Left renal pelvis (tissue), 4 donors: ENCODE measurements around the gene PTGR2. TPM values are rescaled to one million over a fixed set of nuclear protein-coding genes. Genes with fewer than 3 reads are reported as not detected.
"Not testable (repeated sequence)": the region's sequence is repeated elsewhere in the genome, so short reads cannot be mapped to it uniquely, and the experiment has no call there.

Experiments used
- DNase-seq, 4 donors: peaks; one replicate each; pipeline ENCODE4 v3.0.0-alpha.2; 2013; ENCODE audit warnings: low read depth in 4 of 4, low spot score in 3 of 4
- polyA plus RNA-seq, 4 donors: library from polyadenylated mRNA; unstranded; fragments of 120-200 nt; gene quantifications; one replicate each; pipeline ENCODE4 v1.2.1, GENCODE V29; 2013; ENCODE audit not compliant: insufficient read length in 4 of 4

Gene PTGR2
- polyA plus RNA-seq = 10 to 100 TPM in 3 of 4 donors, 1 to 10 TPM in 1; 8.4 to 37.3 (median 26.6) TPM

DNA sequence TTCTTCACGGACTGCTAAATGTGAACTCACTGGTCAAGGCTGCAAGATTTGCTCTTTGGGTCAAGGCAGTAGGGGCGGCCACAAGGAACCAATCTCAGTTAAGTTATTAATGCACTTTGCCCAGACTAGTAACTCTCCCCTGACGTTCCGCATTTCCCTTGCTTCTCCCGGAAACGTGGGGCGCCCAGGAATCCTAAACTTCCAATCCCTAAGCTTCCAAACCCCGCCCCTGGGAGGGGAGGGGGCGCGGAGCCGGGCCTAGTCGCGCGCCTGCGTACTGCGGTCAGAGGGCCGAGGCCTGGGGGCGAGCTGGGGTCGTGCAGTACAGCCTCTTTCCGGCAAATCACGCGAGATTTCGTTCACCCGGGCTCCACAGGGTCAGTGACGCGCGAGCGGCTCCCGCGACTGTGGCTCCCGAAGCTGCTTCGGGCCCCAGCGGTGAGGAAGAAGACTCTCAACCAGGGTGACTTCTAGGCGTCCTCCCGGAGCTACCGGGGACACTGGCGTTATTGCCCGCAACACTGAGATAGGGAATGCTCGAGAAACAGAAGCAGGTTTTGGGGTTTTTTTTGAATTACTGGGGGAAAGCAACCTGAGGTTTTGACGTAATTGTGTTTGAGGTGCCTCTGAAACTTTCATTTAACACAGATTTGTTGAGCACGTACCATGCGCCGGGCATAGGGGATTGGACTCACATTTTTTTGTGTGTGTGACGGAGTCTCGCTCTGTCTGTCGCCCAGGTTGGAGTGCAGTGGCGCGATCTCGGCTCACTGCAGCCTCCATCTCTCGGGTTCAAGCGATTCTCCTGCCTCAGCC is at the start of gene PTGR2:
TSS of gene PTGR2 (plus strand) at position 265 of the 816 bp plus-strand sequence. CDS start 7,032 bp downstream, outside the sequence.
- peak; percentile 90 to 94 (median 92) for DNase-seq

DNA sequence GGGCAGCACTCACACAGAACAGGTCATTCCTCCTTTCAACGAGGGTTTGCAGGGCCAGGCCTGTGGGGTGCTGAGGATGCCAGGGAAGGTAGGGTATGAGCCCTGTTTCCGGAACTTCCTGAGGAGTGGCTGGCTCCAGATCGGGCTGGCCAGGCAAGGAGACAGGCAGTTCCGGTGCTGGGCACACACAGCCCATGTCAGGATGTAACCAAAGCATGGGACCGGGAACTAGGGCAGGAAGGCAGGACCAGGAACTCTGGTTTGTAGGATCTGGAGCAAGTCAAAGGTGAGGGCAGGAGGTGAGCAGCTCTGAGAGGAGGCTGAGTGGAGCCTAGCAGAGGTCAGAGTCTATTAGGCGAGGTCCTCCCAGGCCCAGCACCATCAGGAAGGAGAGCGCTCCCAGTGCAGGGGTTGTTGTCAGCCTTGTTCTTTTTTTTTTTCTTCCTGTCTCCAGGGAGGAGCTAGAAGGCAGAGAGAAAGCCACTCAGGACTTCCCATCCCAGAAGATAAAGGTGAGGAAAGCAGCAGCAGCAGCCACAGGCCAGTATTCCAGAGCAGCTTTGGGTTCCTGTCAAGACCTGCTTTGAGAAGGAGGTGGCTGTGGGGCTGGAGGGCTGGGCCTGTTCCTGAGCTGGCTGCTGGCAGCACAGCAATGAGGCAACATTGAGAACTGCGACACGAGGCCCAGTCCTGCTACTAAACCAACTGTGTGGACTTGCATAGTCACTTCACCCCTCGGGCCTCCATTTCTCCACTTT is 49.0 kb upstream of the PTGR2 start:
- DNase-seq = no peak

DNA sequence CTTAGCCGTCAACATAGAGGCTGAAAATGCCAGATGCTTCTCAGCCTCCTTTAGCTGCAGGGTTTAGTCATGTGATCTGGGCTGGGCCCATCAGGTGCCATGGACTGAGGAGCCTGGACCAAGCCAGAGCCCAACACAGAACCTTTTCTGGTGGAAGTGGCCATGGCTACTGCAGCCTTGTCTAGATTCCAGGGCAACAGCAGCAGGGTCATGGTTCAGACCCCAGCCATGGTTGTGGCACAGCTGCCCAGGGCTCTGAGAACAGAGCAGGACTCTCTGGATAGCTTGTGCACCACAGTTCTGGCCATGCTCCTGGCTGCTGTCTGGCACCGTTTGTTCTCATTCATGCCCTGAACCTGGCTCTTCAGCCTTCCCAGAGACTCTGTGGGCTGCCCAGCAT is 47.0 kb upstream of the PTGR2 start:
- DNase-seq = no peak

DNA sequence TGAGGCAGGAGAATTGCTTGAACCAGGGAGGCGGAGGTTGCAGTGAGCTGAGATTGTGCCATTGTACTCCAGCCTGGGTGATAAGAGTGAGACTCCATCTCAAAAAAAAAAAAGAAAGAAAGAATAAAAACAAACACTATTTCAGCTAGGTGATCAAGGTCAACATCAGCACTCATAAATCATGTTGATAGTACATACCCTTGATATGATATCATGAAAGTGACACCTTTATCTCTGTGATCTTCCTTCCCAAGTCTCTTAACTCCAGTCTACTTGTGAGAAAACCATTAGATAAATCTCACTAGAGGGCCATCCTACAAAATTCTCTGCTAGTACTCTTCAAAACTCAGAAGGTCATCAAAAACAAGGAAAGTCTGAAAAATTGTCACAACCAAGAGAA is 44.2 kb upstream of the PTGR2 start:
- DNase-seq = no peak

DNA sequence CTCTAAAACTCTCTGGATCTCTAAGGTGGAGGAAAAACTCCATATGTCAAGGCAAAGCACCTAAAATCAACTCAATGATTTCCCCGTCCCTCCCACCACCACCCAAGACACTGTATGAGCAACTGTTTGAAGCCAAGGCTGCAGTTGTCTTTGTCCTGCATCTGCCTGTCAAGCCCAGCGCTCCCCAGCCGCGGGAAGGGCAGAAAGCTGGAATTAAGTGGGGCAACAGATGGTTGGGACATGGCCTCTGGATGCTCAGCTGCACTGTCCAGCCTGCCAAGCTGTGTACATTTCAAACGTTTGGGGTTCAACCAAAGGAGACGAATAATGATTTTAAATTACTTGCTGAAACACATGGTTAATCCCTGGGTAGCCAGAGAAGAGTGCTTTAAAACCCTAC is 42.2 kb upstream of the PTGR2 start:
- no peak for DNase-seq

DNA sequence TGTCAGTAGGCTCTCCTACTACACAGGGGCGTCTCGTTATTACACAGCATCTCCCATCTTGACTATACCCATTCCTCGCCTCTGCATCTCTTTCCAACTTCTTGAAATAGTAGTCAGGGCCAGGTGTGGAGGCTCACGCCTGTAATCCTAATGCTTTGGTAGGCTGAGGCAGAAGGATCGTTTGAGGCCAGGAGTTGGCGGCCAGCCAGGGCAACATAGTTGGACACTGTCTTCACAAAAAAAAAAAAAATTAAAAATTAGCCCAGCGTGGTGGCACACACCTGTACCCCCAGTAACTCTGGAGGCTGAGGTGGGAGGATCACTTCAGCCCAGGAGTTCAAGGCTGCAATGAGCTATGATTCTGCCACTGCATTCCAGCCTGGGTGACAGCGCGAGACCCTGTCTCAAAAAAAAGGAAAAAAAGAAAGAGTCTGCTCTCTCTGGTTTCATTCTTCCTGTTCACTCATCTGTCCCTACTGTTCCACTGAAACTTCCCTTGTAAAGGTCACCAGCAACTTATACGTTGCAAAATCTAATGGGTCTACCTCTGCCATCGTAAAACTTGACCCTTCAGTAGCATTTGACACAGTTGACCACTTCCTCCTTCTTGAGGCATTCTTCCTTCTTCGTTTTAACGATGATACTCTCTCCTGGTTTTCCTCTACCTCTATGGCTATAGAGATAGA is 41.0 kb upstream of the PTGR2 start:
- no peak for DNase-seq

DNA sequence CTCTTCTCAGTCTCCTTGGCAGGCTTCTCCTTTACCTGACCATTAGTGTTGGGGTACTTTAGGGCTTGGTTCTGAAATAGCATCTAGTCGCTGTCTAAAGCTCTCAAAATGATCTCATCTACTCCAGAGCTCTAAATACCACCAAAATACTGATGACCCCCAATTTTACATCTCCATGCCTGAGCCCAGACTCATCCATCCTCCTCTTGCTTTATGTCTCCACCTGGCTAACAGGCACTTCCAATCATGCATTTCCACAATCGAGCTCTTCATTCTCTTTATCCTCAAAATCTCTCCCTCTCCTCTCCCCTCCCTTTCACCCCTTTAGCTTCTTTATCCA is 40.5 kb upstream of the PTGR2 start:
- DNase-seq = no peak

DNA sequence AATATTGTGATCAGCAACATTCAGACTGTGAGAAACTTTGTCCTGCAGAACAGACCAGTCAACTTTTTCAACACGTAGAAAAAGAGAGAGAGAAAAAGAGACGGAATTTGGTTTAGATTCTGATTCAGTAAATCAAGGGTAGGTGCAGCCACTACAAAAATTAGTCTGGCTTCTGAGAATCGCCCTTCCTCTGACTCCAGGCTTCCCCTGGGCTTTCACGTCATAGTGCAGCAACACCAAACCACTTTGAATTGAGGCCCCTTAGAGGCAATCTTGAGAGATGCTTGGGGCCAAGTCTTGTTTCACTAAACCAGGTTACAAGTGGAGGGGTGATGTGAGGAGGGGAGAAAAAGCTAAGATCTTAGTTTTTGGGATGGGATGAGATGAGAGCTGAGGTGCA is 37.5 kb upstream of the PTGR2 start:
- DNase-seq = no peak

DNA sequence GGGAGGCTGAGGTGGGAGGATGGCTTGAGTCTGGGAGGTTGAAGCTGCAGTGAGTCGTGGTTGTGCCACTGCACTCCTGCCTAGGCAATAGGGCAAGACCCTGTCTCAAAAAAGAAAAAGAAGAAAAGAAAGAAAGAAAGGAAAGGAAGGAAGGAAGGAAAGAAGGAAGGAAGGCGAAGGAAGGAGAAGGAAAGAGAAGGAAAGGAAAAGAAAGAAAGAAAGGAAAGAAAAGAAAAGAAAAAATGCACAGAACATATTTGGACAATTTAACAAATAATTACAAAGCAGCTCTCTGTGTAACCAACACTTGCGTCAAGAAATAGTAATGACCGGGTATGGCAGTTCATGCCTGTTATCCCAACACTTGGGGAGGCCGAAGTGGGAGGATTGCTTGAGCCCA is 35.8 kb upstream of the PTGR2 start:
- no peak for DNase-seq

DNA sequence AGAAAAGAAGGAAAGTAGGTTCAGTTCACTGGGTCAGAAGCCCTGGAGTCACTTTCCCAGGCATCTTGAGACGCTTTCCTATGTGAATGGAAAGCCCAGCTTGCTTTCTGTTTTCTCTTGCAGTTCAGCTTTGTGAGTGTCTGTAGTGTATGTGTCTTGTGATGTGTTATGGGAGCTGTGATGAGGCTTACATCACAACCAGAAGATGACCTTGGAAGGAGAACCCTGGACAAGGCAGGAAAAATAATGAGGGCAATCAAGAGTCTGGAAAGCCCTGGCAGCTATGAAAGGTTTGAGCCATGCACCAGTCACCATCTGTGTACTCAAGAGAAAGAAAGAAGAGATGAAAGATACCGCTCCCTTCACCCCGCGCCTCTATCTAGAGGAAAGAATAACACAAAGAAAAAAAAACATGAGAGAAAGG is 35.2 kb upstream of the PTGR2 start:
- DNase-seq = no peak

DNA sequence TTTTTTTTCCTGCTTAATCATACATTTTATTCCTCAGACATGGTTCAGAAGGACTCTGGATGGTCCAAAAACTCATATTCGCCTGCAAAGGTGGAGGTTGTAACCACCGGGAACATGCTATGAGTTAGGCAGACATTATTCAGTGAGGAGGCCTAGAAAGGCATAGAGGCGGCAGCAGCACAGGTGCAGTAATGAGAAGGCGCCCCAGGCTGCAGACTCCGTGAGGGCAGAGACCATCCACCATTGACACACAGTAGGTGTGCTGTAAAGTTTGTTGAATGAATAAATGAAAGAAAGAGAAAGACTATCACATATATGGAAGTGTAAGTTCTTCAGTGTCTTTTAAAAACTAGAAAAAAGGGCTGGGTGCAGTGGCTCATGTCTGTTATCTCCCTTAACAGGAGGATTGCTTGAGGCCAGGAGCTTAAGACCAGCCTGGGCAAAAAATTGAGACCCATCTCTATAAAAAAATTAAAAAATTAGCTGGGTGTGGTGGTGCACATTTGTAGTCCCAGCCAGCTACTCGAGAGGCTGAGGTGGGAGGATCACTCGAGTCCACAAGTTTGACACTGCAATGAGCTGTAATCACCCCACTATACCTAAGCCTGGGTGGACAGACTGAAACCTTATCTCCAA is 34.5 kb upstream of the PTGR2 start:
- no peak for DNase-seq

DNA sequence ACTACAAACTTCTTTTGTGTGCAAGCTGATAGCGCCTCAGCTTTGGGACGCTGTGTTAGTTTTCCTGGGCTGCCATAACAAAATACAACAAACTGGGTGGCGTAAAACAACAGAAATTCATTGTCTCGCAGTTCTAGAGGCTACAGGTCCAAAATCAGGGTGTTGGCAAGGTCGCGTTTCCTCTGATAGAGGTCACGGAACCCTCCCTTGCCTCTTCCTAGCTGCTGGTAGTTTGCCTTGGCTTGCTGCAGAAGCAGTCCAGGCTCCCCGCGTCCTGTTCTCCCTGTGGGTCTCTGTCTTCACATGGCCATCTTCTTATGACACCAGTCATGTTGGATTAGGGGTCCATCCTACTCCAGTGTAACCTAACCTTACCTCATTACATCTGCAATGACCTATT is 32.8 kb upstream of the PTGR2 start:
- no peak for DNase-seq

DNA sequence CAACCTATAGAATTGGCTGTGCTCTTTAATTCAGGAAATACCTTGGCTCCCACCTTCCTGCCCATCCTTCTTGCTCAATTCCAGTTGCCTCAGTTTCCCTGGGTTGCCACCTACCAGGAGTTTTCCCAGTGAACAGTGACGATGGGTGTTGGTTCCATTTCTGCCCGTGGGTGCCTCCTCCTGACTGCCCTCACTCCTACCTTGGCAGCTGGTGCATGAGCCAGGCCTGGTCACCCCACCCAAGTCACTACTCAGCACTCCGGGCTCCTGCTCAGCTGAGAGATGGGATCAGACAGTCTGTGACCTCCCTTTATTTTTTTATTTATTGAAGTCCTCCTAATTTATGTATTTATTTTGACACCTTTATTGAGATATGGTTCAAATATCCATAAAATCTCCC is 31.0 kb upstream of the PTGR2 start:
- no peak for DNase-seq

DNA sequence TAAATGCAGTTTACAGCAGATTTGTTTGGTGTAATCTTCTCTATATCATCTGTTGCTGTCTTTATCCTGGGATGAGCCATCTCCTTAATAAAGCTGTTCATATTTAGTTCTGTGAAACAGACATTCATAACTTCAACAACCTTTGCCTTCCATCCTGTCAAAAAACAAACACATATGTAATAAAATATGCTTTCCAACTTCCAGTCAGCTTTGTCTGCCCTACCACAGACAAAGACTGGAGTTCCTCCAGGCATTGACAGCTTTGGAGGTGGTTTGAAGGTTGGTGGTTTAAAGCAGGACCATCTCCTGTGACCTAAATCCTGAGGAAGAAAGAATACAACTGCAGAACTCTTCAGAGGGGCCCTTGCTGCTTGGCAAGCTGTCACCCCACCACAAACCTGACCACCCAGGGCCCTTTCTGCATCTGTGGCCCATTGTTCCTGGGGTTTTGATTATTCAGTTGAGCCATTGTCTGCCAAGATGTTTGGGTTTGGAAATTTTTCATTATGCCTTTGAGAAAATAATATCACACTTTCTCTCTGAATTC is 28.2 kb upstream of the PTGR2 start:
- DNase-seq = no peak

DNA sequence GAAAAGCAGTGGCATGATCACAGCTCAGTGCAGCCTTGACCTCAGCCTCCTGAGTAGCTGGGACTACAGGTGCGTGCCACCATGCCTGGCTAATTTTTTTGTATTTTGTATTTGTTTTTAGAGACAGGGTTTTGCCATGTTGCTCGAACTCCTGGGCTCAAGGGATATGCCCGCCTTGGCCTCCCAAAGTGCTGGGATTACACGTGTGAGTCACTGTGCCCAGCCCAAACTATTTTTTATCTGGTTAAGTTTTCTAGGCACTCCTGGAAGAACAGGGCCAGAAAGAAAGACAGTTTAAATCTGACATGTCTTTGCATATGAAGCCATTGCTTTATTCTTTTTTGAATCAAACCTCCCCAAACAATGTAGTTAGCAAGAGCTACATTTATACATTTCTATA is 27.5 kb upstream of the PTGR2 start:
- DNase-seq = no peak

DNA sequence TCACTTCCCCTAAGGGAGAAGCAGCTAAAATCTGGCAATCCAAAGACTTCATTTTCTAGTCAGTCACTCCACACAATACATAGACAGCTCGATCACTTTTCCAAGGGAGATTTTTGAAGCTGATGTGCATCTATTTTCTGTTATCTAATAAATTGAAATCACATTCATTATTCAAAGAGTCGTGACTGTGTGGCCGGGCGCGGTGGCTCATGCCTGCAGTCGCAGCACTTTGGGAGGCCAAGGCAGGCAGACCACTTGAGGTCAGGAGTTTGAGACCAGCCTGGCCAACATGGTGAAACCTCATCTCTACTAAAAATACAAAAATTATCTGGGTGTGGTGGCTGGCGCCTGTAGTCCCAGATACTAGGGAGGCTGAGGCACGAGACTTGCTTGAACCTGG is 27.1 kb upstream of the PTGR2 start:
- DNase-seq = no peak

DNA sequence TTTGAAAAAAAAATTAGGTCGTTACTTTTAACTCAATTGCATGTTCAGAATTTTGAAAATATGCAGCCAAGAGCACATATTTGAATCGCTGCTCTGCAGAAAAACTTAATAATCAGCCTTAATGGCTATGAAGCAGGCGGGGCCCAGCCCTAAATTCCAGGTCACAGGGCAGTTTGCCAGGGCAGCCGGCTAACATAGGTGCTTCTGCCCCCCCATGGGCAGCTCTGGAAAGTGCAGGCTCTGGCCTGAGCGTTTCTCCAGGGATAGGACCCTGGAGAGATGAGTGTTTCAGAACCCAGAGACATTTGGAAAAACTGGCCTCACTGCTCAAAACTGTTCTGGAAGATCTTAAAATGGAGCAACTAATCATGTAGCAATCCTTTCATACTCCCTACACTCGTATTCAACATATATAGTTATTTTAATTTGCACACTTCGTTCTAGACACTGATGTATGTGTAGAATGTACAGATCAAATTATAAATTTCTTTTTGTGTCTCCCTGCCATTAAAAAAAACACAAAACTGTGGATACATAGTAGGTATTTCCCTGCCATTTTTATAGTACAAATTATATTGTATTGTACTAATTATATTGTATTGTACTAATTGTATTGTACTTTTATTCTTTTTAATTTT is 26.0 kb upstream of the PTGR2 start:
- peak; percentile 41 to 64 (median 62) for DNase-seq

DNA sequence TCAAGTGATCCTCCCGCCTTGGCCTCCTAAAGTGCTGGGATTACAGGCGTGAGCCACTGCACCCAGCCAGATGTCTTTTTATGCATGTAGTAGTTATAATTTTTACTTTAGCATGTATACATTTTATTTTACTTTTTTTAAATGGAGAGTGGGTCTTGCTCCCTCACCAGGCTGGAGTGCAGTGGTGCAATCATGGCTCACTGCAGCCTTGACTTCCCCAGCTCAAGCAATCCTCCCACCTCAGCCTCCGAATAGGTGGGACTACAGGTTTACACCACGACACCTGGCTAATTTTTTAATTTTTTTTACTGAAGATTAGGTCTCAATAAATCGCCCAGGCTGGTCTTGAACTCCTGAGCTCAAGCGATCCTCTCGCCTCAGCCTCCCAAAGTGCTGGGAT is 24.4 kb upstream of the PTGR2 start:
- not testable (repeated sequence) for DNase-seq

DNA sequence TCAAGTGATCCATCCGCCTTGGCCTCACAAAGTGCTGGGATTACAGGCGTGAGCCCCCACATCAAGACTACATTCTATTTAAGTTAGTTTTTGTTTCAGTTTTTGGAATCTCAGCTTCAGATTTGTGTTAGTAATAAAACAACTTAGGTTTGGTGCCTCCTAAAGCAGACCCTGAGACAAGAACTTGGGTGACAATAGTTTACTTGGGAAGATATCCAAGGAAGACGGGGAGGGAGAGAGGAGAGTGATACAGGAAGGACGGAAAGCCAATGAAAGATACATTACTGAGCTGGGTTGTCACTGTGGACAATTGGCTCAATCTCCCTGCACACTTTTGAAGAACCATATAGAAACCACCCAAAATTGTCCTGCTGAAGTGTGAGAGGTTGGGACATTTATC is 22.6 kb upstream of the PTGR2 start:
- DNase-seq = no peak
